CD14-positive monocyte (primary cell): Measurements from ENCODE around the gene GLS. TPM values are rescaled to one million over a fixed set of nuclear protein-coding genes. Genes with fewer than 3 reads are reported as not detected.

Experiments
- DNase-seq, 3 donors: peaks; one replicate each; pipeline ENCODE4 v3.0.0-alpha.2; 2011 to 2022
- H2AFZ ChIP-seq: 2 replicates; pipeline ENCODE4 v1.6.0; 2012; ENCODE audit warnings: mild to moderate bottlenecking, low read depth, low read length, inconsistent platforms; ENCODE audit not compliant: insufficient read depth, poor library complexity, severe bottlenecking
- H3K27ac ChIP-seq, 2 donors: 1 replicate in 1 of 2; 2 replicates in 1 of 2; pipeline ENCODE4 v1.5.1; 2012 to 2013; ENCODE audit warnings: low read length in 2 of 2, control low read depth in 1 of 2, inconsistent platforms in 1 of 2, low read depth in 1 of 2, mild to moderate bottlenecking in 1 of 2
- H3K27me3 ChIP-seq, 2 donors: one replicate each; pipeline versions ENCODE4 v1.6.0 to v1.6.1; 2011 to 2013; ENCODE audit warnings: low read length in 2 of 2; ENCODE audit not compliant: control insufficient read depth in 2 of 2, insufficient read depth in 2 of 2
- H3K36me3 ChIP-seq, 2 donors: replicated peaks in 1 of 2; 1 replicate in 1 of 2; 2 replicates in 1 of 2; pipeline versions ENCODE4 v1.5.1 to v1.6.1; 2012 to 2013; ENCODE audit warnings: low read length in 2 of 2, control low read depth in 1 of 2, inconsistent platforms in 1 of 2, mild to moderate bottlenecking in 1 of 2; ENCODE audit not compliant: insufficient read depth in 2 of 2, control insufficient read depth in 1 of 2
- H3K4me1 ChIP-seq, 2 donors: 1 replicate in 1 of 2; 2 replicates in 1 of 2; pipeline versions ENCODE4 v1.5.1 to v1.6.1; 2012 to 2013; ENCODE audit warnings: low read length in 2 of 2, control low read depth in 1 of 2, inconsistent platforms in 1 of 2, mild to moderate bottlenecking in 1 of 2, moderate library complexity in 1 of 2; ENCODE audit not compliant: insufficient read depth in 2 of 2, control insufficient read depth in 1 of 2
- H3K4me2 ChIP-seq: replicated peaks from 2 replicates; pipeline ENCODE3; 2012; ENCODE audit warnings: low read length, moderate library complexity, mild to moderate bottlenecking; ENCODE audit not compliant: poor library complexity, severe bottlenecking; ENCODE audit errors: extremely low read depth
- H3K4me3 ChIP-seq, 3 experiments: fragments of 200-600 bp in 1 of 3; sonication (generic) in 1 of 3; replicated peaks in 1 of 3; 1 replicate in 2 of 3; 2 replicates in 1 of 3; pipeline ENCODE4 v1.5.1; 2011 to 2013; ENCODE audit warnings: low read length in 3 of 3, mild to moderate bottlenecking in 3 of 3, control low read depth in 2 of 3, low read depth in 2 of 3, inconsistent platforms in 1 of 3, moderate library complexity in 1 of 3
- H3K79me2 ChIP-seq: 2 replicates; pipeline ENCODE4 v1.6.0; 2012; ENCODE audit warnings: mild to moderate bottlenecking, control low read depth, inconsistent platforms, low read length, moderate library complexity; ENCODE audit not compliant: insufficient read depth
- H3K9ac ChIP-seq: 2 replicates; pipeline ENCODE4 v1.6.0; 2017; ENCODE audit warnings: low read length, mild to moderate bottlenecking; ENCODE audit not compliant: insufficient read depth, poor library complexity, severe bottlenecking
- H3K9me3 ChIP-seq, 2 donors: replicated peaks in 1 of 2; 1 replicate in 1 of 2; 2 replicates in 1 of 2; pipeline versions ENCODE4 v1.5.1 to v1.6.1; 2012 to 2013; ENCODE audit warnings: low read length in 2 of 2, control low read depth in 1 of 2; ENCODE audit not compliant: control insufficient read depth in 1 of 2, insufficient read depth in 1 of 2
- H4K20me1 ChIP-seq: 2 replicates; pipeline ENCODE4 v1.6.0; 2012; ENCODE audit warnings: mild to moderate bottlenecking, low read length, control low read depth, moderate library complexity; ENCODE audit not compliant: insufficient read depth
- H3K27ac Mint-ChIP-seq, 7 donors: one replicate each; pipeline ENCODE4 v1.8.0; 2020; ENCODE audit warnings: mild to moderate bottlenecking in 7 of 7, mixed read lengths in 7 of 7, moderate library complexity in 6 of 7, inconsistent platforms in 2 of 7
- H3K27me3 Mint-ChIP-seq, 3 donors: one replicate each; pipeline ENCODE4 v1.8.0; 2021 to 2022; ENCODE audit warnings: low read depth in 3 of 3, mild to moderate bottlenecking in 3 of 3, mixed read lengths in 3 of 3, moderate library complexity in 3 of 3, inconsistent platforms in 1 of 3
- H3K36me3 Mint-ChIP-seq, 2 donors: one replicate each; pipeline ENCODE4 v1.8.0; 2020; ENCODE audit warnings: mixed read lengths in 2 of 2, inconsistent platforms in 1 of 2, mild to moderate bottlenecking in 1 of 2
- H3K4me1 Mint-ChIP-seq: one replicate; pipeline ENCODE4 v1.8.0; 2020; ENCODE audit warnings: mild to moderate bottlenecking, mixed read lengths
- H3K4me3 Mint-ChIP-seq, 2 donors: one replicate each; pipeline ENCODE4 v1.8.0; 2020; ENCODE audit warnings: mild to moderate bottlenecking in 2 of 2, mixed read lengths in 2 of 2, moderate library complexity in 1 of 2
- H3K9me3 Mint-ChIP-seq, 7 donors: one replicate each; pipeline ENCODE4 v1.8.0; 2020 to 2022; ENCODE audit warnings: mixed read lengths in 7 of 7, mild to moderate bottlenecking in 6 of 7, moderate library complexity in 6 of 7, inconsistent platforms in 2 of 7
- CTCF ChIP-seq: fragments of 200-600 bp; IDR thresholded peaks from one replicate; pipeline ENCODE4 v1.8.0; 2022; ENCODE audit warnings: antibody characterized with exemption, mild to moderate bottlenecking
- WGBS: methylation state at CpG from one replicate; pipeline ENCODE4 v1.1.5; 2013; ENCODE audit warnings: missing lambda C conversion rate; ENCODE audit not compliant: insufficient coverage; 5-methylcytosine and 5-hydroxymethylcytosine counted together
- intact Hi-C, 2 donors: fragments of 100-400 bp; cut with micrococcal nuclease; formaldehyde crosslinking; loops; one replicate each; pipeline versions ENCODE4 v1.15.0 to v1.15.1; 2023
- polyA plus RNA-seq, 3 donors: library from polyadenylated mRNA; depleted of rRNA in 1 of 3; unstranded in 2 of 3; stranded (reverse) in 1 of 3; fragments of 300-500 nt in 2 of 3; fragments of >200 nt in 1 of 3; fragmentation: Illumina TruSeq in 2 of 3; gene quantifications; 1 replicate in 2 of 3; 2 replicates in 1 of 3; pipeline ENCODE4 v1.2.3, GENCODE V29; 2012 to 2021

GLS gene
- polyA plus RNA-seq, 3 donors = 6.0 to 29.5 (median 9.0) TPM

- Mint-ChIP-seq H3K27ac (no peak overlapping the region), H3K4me1 (peaks cover 25% of the 10 kb centered on the region), H3K4me3 (no peak overlapping the region), H3K36me3 (no peaks in the 10 kb centered on the region), H3K9me3 (peaks cover 3 to 7% (median 6%) of the 10 kb centered on the region in 7 donors), H3K27me3 (no peaks in the 10 kb centered on the region)
- no peak overlapping the region for H3K4me3 ChIP-seq
- H3K27ac ChIP-seq = no peak overlapping the region
- H3K4me2 ChIP-seq = no peak overlapping the region
- no peak overlapping the region for H3K9ac ChIP-seq
- no peaks in the 10 kb centered on the region for H3K9me3 ChIP-seq
- no CpG with 5 or more reads among the region's 2 CpGs for WGBS
- intact Hi-C loops = no loop called here
- no peak for DNase-seq
- H3K4me1 ChIP-seq = peaks cover 6 to 12% of the 10 kb centered on the region in 2 donors
- no peaks in the 10 kb centered on the region for H3K36me3 ChIP-seq
- peaks cover 2% of the 10 kb centered on the region for H3K79me2 ChIP-seq
- TF ChIP-seq CTCF = no peak
- no peak overlapping the region for H2AFZ ChIP-seq
- no peaks in the 10 kb centered on the region for H4K20me1 ChIP-seq
- no peaks in the 10 kb centered on the region for H3K27me3 ChIP-seq
Observed at GRCh38 chr2:190875891-190876290, 4.7 kb upstream of the GLS start.

- Histone ChIP-seq H3K79me2 (peaks cover 8% of the 10 kb centered on the region), H3K4me1 (peaks cover 6 to 12% of the 10 kb centered on the region in 2 donors), H3K36me3 (no peaks in the 10 kb centered on the region), H2AFZ (no peak overlapping the region), H3K4me2 (no peak overlapping the region), H4K20me1 (no peaks in the 10 kb centered on the region), H3K9me3 (no peaks in the 10 kb centered on the region), H3K4me3 (no peak overlapping the region), H3K27ac (no peak overlapping the region), H3K9ac (no peak overlapping the region), H3K27me3 (no peaks in the 10 kb centered on the region)
- Mint-ChIP-seq H3K9me3 (peaks cover 2 to 6% (median 3%) of the 10 kb centered on the region in 7 donors), H3K27ac (no peak overlapping the region), H3K4me1 (peaks cover 19% of the 10 kb centered on the region), H3K27me3 (no peaks in the 10 kb centered on the region), H3K36me3 (no peaks in the 10 kb centered on the region), H3K4me3 (no peak overlapping the region)
- no peak for TF ChIP-seq CTCF
- no CpG with 5 or more reads among the region's 1 CpG for WGBS
- no peak for DNase-seq
- intact Hi-C loops = no loop called here
Observed at GRCh38 chr2:190876631-190877030, 4.0 kb upstream of the GLS start.
